ENCODE data around the gene WNT6. TPM values are rescaled to one million over a fixed set of nuclear protein-coding genes. Genes with fewer than 3 reads are reported as not detected.

WNT6 gene
- polyA plus RNA-seq, 1 donor, result 0.45 TPM

- no peak for DNase-seq
Observed at GRCh38 chr2:218878926-218879761, 19.5 kb downstream of the WNT6 start.

- DNase-seq, result no peak
Observed at GRCh38 chr2:218879776-218880101, 20.1 kb downstream of the WNT6 start.

GRCh38 chr2:218880102-218880858 is 20.7 kb downstream of the WNT6 start, which contains the start of gene WNT10A:
Gene WNT10A (plus strand): TSS chr2:218880852. CDS start chr2:218880996, 144 bp downstream.
- DNase-seq, result no peak

GRCh38 chr2:218880859-218881594 is 21.4 kb downstream of the WNT6 start:
- no peak for DNase-seq

DNA sequence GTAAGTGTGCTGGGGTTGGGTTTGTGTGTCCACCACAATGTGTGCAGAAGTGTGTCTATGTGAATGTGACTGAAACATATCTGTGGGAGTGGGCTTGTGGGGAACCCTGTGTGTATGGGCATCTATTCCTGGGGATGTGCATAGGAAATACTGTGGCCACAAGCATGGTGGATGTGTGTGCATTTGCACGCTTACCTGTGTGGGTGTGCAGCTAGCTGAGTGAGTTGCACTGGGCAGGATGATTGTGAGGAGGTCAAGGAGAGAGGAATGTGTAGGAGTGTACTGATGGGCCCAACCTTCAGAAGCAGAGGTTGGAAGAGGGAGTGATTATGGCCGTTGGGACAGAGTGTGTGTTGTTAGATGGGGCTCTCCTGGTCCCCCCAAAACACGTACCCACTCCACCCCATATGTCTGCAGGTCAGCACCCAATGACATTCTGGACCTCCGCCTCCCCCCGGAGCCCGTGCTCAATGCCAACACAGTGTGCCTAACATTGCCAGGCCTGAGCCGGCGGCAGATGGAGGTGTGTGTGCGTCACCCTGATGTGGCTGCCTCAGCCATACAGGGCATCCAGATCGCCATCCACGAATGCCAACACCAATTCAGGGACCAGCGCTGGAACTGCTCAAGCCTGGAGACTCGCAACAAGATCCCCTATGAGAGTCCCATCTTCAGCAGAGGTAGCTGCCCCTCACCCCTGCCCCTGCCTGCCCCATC is 22.3 kb downstream of the WNT6 start:
- DNase-seq, result no peak

DNA sequence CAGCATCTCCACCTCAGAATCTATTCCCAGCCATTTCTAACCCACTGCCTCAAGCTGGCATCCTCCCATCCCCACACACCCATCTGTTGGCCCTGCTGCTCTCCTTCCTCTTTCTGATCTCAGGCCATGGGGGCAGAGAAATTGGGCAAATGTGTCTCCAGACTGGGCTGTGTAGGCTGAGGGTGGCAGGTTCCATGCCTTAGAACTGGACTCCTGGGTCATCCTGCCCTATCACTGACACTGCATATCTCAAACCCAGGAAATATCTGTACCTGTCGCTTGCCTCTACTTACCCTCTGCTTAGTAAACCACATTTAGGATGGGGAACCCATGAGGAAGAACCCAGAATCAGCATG is 22.8 kb downstream of the WNT6 start:
- DNase-seq, result no peak

DNA sequence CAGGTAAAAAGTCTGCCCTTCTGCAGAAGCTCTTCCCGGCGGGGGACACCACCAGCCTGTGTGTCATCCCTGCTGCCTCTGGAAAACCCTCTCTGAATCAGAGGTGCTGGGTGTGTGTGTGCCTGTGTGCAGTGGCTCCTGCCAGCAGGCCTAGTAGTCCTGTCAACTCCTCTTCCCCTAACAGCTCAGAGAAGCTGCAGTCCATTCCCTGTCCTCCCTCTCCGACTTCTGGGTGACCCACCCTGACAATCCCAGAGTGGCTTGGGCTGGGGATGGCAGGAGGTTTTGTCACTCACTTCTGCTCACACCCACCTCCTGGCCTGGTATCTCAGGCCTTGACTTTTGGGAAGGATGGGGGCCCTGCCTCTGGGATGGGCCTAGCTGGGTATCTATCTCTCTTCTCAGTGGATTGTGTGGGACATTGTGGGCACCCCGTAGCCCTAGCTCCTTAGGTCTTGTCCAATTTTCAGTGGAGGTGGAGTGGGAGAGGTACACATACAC is 23.3 kb downstream of the WNT6 start:
- DNase-seq, result no peak

- DNase-seq, result no peak
Observed at GRCh38 chr2:218883491-218884490, 24.2 kb downstream of the WNT6 start.

DNA sequence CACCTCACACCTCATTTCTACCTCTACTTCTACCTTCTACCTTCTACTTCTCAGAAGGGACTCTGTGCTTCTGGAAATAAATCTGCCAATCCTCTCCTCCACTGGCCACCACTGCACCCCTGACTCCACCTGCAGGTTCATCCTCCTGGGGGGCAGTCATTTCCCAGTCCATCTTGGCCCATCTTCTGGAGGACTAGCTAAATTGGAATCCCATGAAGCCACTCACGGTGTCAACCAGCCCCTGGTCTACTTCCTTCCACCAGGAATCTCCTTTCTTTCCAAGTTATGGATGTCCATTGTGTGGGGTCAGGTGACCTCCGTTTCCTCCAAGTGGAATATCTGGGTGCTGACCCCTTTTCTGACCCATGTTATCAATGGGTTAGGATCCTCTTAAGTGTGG is 24.9 kb downstream of the WNT6 start:
- no peak for DNase-seq

DNA sequence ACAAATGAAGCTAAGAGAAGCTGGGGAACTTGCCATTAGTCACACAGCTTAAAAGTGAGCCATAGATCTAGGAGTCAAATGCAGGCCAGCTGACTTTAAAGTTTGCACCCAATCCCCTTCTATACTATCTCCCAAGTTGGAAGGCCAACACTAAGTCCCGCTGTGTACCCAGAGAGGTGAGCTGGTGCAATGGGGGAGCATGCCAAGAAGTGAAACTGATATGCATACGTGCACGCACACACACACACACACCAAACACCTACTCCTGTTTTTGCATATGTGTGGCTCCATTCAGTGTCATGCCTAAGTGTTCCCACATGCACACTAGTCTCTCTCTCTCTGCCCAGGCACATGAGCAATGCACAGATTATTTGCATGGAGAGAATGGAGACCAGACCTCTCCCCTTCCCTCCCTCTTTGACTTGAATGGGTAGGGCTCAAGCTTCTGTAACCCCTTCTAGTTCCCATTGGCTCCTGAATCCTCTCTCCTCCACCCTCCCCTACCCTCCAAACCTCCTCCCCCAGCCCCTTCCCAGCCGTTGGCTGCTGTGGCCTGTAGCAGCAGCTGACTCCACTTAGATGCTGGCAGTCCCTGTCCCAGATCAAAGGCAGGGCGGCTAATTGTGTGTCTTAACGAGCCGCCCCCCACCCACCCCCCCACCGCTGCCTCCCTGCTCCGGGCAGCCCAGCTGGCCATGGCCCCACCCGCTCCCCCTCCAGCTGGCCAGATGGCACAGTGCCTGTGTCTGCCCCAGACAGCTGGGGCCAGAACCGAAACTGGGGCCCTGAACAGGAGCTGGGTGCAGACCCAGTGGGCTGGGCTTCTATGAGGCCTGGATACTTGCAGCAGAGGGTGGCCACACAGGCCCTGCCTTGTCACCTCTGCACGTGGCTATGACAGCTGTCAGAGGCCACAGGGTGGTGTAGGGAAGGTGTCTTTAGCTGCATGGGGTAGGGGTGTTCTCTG is 26.7 kb downstream of the WNT6 start:
- no peak for DNase-seq

DNA sequence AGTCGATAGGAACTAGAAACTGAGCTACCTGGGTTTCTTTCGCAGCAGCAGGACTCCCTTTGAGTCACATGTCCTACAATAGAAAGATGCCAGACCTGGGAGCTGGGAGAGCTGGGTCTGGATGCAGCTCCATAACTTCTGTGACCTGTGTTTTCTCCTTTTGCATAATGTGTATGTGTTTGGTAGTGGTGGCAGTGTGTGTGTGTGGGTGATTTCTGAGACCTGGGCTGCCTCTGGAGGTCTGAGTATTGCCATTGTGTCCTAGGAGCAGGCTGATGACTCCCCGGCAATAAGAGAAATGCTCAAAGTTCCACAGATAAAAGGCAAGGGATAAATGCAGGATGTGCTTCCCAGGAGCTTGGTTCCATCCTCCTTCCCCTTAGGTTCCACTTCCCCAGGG is 27.5 kb downstream of the WNT6 start:
- DNase-seq, result no peak

DNA sequence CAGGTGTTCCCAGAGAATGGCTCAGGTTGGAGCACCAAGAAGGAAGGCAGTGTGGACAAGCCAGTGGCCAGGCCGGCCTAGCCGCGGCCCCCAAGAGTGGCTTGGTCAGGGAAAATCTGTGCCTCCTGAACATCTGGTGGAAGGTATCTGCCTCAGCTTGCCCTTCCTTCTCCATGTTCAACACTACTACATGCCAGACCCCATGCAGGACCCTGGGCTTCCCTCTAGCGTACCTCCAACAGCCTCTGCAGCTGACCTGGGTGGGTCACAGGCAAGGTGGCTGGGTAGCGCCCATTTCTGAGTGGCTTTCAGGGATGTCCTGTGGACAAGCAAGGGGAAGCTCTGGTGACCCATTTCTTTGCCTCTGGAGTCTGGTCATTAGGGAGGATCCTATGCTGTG is 28.7 kb downstream of the WNT6 start:
- DNase-seq, result no peak

DNA sequence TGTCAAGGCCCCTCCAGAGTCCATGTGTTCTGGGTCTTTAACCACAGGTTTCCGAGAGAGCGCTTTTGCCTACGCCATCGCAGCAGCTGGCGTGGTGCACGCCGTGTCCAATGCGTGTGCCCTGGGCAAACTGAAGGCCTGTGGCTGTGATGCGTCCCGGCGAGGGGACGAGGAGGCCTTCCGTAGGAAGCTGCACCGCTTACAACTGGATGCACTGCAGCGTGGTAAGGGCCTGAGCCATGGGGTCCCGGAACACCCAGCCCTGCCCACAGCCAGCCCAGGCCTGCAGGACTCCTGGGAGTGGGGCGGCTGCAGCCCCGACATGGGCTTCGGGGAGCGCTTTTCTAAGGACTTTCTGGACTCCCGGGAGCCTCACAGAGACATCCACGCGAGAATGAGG is 30.3 kb downstream of the WNT6 start:
- DNase-seq, result no peak

DNA sequence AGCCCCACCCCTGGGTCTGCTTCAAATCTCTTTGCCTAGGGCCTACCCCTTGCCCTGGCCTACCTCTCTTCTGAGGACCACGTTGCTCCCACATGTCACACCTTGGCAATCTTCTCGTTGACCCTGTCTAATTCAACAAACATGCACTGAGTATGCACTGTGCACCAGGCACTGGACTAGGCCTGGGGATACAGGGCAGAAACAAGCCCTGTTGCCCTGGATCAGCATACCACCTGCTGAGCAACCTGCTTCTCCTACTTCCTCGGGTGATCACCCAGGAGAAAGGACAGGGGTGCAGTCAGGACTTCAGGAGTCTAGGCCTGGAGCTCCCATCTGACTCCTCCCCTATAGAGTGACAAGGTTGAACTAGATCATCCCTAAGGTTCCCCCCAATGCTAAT is 30.8 kb downstream of the WNT6 start:
- DNase-seq, result no peak

DNA sequence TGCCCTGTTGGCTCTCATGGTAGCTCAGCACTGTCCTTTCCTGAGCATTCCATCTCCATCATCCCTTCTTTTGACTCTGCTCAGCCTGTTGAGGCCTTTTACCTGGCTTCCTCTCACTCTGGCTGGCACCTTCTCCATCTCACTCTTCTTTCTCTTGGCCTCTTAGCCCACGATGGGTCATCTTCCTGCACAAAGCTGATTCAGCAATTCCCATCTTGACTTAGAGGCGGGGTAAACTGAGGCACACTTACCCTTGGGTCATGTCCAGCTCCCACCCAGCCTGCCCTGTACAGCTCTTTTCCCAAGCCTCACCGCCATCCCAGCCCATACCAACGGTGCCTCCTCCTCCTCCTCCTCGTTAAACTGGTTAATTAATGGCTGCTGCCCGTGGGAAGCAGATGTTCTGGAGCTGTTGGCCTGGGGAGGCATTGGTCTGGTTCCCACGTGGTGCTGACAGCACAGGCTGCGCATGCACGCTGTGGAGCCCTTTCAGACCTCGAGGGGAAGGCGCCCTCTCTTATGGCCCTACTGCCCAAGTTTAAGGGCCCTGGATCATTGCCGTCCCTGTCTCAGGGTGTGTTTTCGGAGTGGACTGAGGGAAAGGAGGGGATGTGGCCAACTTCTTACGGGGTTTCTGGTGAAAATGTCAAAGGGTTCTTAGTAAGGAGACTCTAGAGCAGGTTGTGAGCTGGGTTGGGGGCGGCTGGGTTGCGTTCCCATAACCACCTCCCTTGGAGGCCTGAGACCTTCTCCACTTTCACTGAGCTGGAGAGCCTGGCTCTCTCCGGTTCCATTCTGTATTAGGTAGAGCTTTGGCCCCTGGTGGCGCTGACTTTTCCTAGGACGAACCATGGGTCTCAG is 31.9 kb downstream of the WNT6 start:
- DNase-seq, result no peak

- peak; percentile 54 for DNase-seq
Observed at GRCh38 chr2:218892693-218893348, 33.2 kb downstream of the WNT6 start.

- DNase-seq, result no peak
Observed at GRCh38 chr2:218893349-218894150, 33.9 kb downstream of the WNT6 start.

All from hindlimb muscle (tissue), 1 donor.